ENCODE measurements around the gene TSPOAP1.

TSPOAP1 gene

DNA sequence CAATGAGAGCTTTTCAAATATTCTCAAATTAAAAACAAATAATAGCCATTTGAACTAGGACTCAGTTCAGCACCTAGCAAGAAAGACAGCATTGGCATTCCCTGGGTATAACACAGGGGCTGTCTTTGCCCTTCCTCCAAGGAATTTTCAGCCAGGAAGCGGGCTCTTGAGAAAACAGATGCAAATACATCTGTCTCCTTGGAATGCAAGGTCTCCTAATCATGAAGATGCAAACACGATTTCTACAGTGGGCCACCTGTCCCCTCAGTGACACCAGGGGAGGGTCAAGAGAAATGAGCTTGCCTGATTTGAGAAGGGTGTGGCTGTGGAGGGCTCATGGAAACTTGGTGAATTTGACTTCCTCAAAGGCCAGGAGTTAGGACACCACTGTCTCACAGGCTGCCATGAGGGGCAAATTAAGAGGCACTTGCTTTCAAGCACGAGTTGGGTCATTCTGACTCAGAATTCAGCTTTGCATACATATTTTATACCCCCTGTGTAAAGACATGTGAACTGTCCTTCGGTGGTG is 47.9 kb upstream of the TSPOAP1 start:
- Histone ChIP-seq H3K4me3 (ENCODE audit: insufficient read depth, low read length, poor library complexity, severe bottlenecking) (no peak overlapping the region), H3F3A (ENCODE audit: insufficient read depth) (no peaks in the 10 kb centered on the region), H2AFZ (ENCODE audit: low read depth, low read length, severe bottlenecking) (no peak overlapping the region), H3K27ac (ENCODE audit: low read depth, low read length) (no peak overlapping the region), H3K4me2 (ENCODE audit: low read depth, low read length, poor library complexity, severe bottlenecking) (no peak overlapping the region), H3K9me2 (replicated peaks; ENCODE audit: insufficient read depth, low read length) (no peaks in the 10 kb centered on the region), H3K9ac (ENCODE audit: low read length) (no peak overlapping the region), H4K20me1 (ENCODE audit: low read depth, low read length) (no peaks in the 10 kb centered on the region), H3K9me3 (ENCODE audit: insufficient read depth, low read length) (no peaks in the 10 kb centered on the region), H3K36me3 (ENCODE audit: low read length) (no peaks in the 10 kb centered on the region), H3K79me2 (ENCODE audit: insufficient read depth, low read length) (no peaks in the 10 kb centered on the region), H3K27me3 (ENCODE audit: low read length) (no peaks in the 10 kb centered on the region)
- TF ChIP-seq EZH2phosphoT487 (conservative IDR thresholded peaks at IDR 0.05; ENCODE audit: low read length), result no peak
- TF ChIP-seq CTCF (IDR thresholded peaks at IDR 0.05; ENCODE audit: insufficient read depth, low read length, poor library complexity, severe bottlenecking), result no peak

GRCh38 chr17:58375811-58376210 is 47.2 kb upstream of the TSPOAP1 start:
- H3K27me3 ChIP-seq (ENCODE audit: low read length), result no peaks in the 10 kb centered on the region
- H4K20me1 ChIP-seq (ENCODE audit: low read depth, low read length), result no peaks in the 10 kb centered on the region

DNA sequence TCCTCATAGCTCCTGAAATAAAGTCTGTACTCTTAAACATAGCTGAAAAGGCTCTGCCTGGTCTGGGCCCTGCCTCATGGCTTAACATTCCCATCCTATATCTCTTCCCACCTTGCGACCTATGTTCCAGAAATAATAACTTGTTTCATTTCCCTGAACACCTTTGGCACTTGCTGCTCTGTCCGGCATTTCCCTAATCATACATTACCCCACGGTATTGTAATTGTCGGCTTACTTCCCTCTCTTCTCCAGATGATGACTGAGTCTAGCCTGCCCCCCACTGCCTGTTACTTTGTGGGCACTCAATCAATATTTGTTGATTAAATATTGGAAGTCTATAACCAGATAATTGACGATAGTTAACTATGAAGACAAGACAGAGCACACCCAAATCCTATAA is 46.7 kb upstream of the TSPOAP1 start:
- Histone ChIP-seq H3K79me2 (ENCODE audit: insufficient read depth, low read length) (no peaks in the 10 kb centered on the region), H3K4me3 (ENCODE audit: insufficient read depth, low read length, poor library complexity, severe bottlenecking) (no peak overlapping the region), H2AFZ (ENCODE audit: low read depth, low read length, severe bottlenecking) (no peak overlapping the region), H3F3A (ENCODE audit: insufficient read depth) (no peaks in the 10 kb centered on the region), H3K9me2 (replicated peaks; ENCODE audit: insufficient read depth, low read length) (no peaks in the 10 kb centered on the region), H3K27ac (ENCODE audit: low read depth, low read length) (no peak overlapping the region), H3K9me3 (ENCODE audit: insufficient read depth, low read length) (no peaks in the 10 kb centered on the region), H4K20me1 (ENCODE audit: low read depth, low read length) (no peaks in the 10 kb centered on the region), H3K36me3 (ENCODE audit: low read length) (no peaks in the 10 kb centered on the region), H3K4me2 (ENCODE audit: low read depth, low read length, poor library complexity, severe bottlenecking) (no peak overlapping the region), H3K9ac (ENCODE audit: low read length) (no peak overlapping the region), H3K27me3 (ENCODE audit: low read length) (no peaks in the 10 kb centered on the region)
- TF ChIP-seq EZH2phosphoT487 (conservative IDR thresholded peaks at IDR 0.05; ENCODE audit: low read length) (no peak), CTCF (IDR thresholded peaks at IDR 0.05; ENCODE audit: insufficient read depth, low read length, poor library complexity, severe bottlenecking) (no peak)

More at GRCh38 chr17:58375811-58376210, 47.2 kb upstream of the TSPOAP1 start:
- H3K9me2 ChIP-seq (replicated peaks; ENCODE audit: insufficient read depth, low read length), result no peaks in the 10 kb centered on the region
- TF ChIP-seq CTCF (IDR thresholded peaks at IDR 0.05; ENCODE audit: insufficient read depth, low read length, poor library complexity, severe bottlenecking) (no peak), EZH2phosphoT487 (conservative IDR thresholded peaks at IDR 0.05; ENCODE audit: low read length) (no peak)
- no peak overlapping the region for H2AFZ ChIP-seq (ENCODE audit: low read depth, low read length, severe bottlenecking)
- no peaks in the 10 kb centered on the region for H3K9me3 ChIP-seq (ENCODE audit: insufficient read depth, low read length)
- no peak overlapping the region for H3K4me3 ChIP-seq (ENCODE audit: insufficient read depth, low read length, poor library complexity, severe bottlenecking)
- no peak overlapping the region for H3K4me2 ChIP-seq (ENCODE audit: low read depth, low read length, poor library complexity, severe bottlenecking)
- no peaks in the 10 kb centered on the region for H3F3A ChIP-seq (ENCODE audit: insufficient read depth)
- no peaks in the 10 kb centered on the region for H3K79me2 ChIP-seq (ENCODE audit: insufficient read depth, low read length)
- no peak overlapping the region for H3K27ac ChIP-seq (ENCODE audit: low read depth, low read length)
- H3K36me3 ChIP-seq (ENCODE audit: low read length), result no peaks in the 10 kb centered on the region
- H3K9ac ChIP-seq (ENCODE audit: low read length), result no peak overlapping the region
